ENCODE data around the gene RALA. TPM values are rescaled to one million over a fixed set of nuclear protein-coding genes. Genes with fewer than 3 reads are reported as not detected.

The RALA gene
- total and polyA plus RNA-seq, 12 donors, result 15.4 to 58.6 (median 30.4) TPM

GRCh38 chr7:39609935-39610263 is 13.5 kb upstream of the RALA start:
- no peaks in the 10 kb centered on the region for H3K27me3 ChIP-seq
- intact Hi-C loops (cut with DNase I), result no loop called here
- no peak for DNase-seq
- WGBS, 4 donors, result 69 to 84% (median 82%) methylated on average over 4 to 5 of the region's 5 CpGs
- no peaks in the 10 kb centered on the region for H3K4me1 ChIP-seq (replicated peaks in 1 of 2)
- TF ChIP-seq, protein P1, sequence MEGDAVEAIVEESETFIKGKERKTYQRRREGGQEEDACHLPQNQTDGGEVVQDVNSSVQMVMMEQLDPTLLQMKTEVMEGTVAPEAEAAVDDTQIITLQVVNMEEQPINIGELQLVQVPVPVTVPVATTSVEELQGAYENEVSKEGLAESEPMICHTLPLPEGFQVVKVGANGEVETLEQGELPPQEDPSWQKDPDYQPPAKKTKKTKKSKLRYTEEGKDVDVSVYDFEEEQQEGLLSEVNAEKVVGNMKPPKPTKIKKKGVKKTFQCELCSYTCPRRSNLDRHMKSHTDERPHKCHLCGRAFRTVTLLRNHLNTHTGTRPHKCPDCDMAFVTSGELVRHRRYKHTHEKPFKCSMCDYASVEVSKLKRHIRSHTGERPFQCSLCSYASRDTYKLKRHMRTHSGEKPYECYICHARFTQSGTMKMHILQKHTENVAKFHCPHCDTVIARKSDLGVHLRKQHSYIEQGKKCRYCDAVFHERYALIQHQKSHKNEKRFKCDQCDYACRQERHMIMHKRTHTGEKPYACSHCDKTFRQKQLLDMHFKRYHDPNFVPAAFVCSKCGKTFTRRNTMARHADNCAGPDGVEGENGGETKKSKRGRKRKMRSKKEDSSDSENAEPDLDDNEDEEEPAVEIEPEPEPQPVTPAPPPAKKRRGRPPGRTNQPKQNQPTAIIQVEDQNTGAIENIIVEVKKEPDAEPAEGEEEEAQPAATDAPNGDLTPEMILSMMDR (IDR thresholded peaks at IDR 0.05), result no peak
- no peak for TF ChIP-seq POLR2A (IDR thresholded peaks at IDR 0.05)
- H3K4me3 ChIP-seq, result peak overlapping the region in 1 of 4 donors; percentile 47
- no peaks in the 10 kb centered on the region for H3K9me3 ChIP-seq (replicated peaks in 1 of 3)
- no peaks in the 10 kb centered on the region for H3K36me3 ChIP-seq (replicated peaks in 1 of 2)
- H3K27ac ChIP-seq, result peak overlapping the region in 1 of 5 donors; percentile 4

DNA sequence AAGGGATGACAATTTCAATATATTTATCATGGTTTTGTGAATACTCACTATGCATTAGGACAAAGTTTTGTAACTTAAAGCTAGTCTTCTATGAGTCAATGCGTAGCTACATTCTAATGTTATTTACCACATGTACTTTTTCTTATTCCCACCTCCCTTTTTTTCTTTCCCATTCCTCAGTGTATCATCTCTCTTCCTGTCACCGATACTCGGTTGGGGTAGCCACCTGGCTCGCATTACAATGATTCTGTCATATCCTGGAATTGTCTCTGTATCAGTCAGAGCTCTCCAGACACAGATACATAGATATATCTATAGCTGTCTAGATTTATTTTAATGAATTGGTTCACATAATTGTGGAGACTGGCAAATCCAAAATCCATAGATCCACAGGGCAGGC is 9.8 kb upstream of the RALA start:
- no peaks in the 10 kb centered on the region for H3K27me3 ChIP-seq
- intact Hi-C loops (cut with DNase I), result no loop called here
- no peak overlapping the region for H3K4me3 ChIP-seq
- H3K27ac ChIP-seq, result no peak overlapping the region
- H3K9me3 ChIP-seq (replicated peaks in 1 of 3), result no peaks in the 10 kb centered on the region
- H3K36me3 ChIP-seq (replicated peaks in 1 of 2), result no peaks in the 10 kb centered on the region
- DNase-seq, result no peak
- 71 to 80% (median 76%) methylated on average over 4 of the region's 4 CpGs for WGBS, 4 donors
- no peaks in the 10 kb centered on the region for H3K4me1 ChIP-seq (replicated peaks in 1 of 2)
- TF ChIP-seq POLR2A (IDR thresholded peaks at IDR 0.05), result no peak
- TF ChIP-seq, protein P1 (IDR thresholded peaks at IDR 0.05), result no peak

DNA sequence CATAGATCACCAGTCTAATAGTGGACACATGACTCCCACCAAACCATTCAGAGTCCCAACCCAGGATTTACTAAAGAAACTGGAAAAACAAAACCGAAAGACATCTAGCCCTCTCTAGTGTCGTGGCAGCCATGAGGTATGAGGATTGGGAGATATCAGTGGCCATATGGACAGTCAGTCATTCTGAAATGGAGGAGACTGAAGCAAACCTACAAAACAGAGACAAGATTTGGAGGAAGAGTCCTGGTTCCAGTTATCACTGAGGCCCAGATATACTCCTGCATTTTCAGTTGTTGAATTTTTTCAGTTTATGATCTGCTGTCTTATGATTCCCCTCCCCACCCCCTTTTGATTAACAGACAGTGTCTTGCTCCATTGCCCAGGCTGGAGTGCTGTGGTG is 9.1 kb upstream of the RALA start:
- Histone ChIP-seq H3K9me3 (replicated peaks in 1 of 3) (no peaks in the 10 kb centered on the region), H3K27ac (no peak overlapping the region), H3K4me1 (replicated peaks in 1 of 2) (no peaks in the 10 kb centered on the region), H3K36me3 (replicated peaks in 1 of 2) (no peaks in the 10 kb centered on the region), H3K27me3 (no peaks in the 10 kb centered on the region), H3K4me3 (no peak overlapping the region)
- TF ChIP-seq POLR2A (IDR thresholded peaks at IDR 0.05), result no peak
- TF ChIP-seq, protein P1 (IDR thresholded peaks at IDR 0.05), result no peak
- 70 to 89% (median 86%) methylated on average over 2 of the region's 2 CpGs for WGBS, 4 donors
- DNase-seq, result no peak
- intact Hi-C loops (cut with DNase I), result no loop called here

DNA sequence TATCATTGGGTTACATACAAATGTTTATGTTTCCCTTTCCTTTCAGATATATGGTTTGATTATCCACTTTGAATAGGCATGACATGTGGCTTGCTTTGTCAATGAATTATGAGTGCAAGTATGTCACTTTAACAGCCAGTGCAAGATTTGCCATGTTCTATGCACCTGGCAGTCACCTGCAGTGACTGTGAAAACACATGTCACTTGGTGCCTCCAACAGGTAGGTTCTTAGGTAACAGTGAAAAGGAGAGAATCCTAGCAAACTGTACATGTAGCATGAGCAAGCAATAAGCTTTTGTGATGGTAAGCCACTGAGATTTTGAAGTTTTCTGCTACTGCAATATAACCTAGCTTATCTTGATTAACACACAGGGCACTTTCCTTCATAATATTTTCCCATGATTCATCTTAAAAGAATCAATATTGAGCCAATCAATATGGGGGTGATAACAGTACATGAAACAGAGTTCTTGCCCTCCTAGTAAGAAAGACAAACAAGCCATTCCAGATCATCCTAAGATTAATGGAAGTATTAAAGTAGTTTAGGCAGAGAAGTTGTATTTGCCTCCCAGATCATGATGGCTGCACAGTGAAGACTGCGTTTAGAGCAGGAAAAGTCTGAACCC is 7.9 kb upstream of the RALA start:
- no peaks in the 10 kb centered on the region for H3K9me3 ChIP-seq (replicated peaks in 1 of 3)
- no peak overlapping the region for H3K27ac ChIP-seq
- no peaks in the 10 kb centered on the region for H3K4me1 ChIP-seq (replicated peaks in 1 of 2)
- no peak for DNase-seq
- WGBS, 4 donors, result 66 to 79% (median 71%) methylated on average over 1 of the region's 1 CpG
- no peak overlapping the region for H3K4me3 ChIP-seq
- H3K36me3 ChIP-seq (replicated peaks in 1 of 2), result no peaks in the 10 kb centered on the region
- no peaks in the 10 kb centered on the region for H3K27me3 ChIP-seq
- no peak for TF ChIP-seq POLR2A (IDR thresholded peaks at IDR 0.05)
- TF ChIP-seq, protein P1 (IDR thresholded peaks at IDR 0.05), result no peak
- intact Hi-C loops (cut with DNase I), result no loop called here
